H54 (cell line): ENCODE results near the gene ZNF609.

Experiments
- DNase-seq: peaks from one replicate; pipeline ENCODE4 v3.0.0; 2011; ENCODE audit warnings: low spot score, mixed read lengths; ENCODE audit not compliant: insufficient read length
- FAIRE-seq: peaks from 3 replicates; lab custom pipeline; 2011; peaks lifted over from hg19 to GRCh38; lab: Jason Lieb, UNC
- POLR2A ChIP-seq: IDR thresholded peaks from 2 replicates; pipeline ENCODE4 v1.6.1; 2011; ENCODE audit warnings: low read depth, mild to moderate bottlenecking, low read length

Gene ZNF609

DNA sequence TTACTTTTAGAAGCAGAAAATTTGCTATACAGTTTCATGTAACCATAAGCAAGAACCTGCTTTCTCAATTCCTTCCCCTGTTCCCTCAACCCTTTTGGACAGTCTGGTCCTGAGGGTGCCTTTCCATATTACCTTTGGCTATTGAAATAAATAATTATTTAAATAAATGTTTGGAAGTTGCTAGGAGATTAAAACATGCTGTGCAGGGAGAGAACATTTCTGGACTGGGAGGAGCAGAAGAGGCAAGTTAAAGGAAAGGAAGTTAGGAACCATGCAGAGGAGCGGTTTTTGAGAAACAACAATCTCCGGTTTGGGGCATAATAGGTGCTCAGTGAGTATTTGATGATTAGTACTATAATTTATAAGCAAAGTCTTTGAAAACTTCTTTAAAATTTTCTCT, 41.8 kb downstream of the ZNF609 start:
- TF ChIP-seq POLR2A: no peak
- FAIRE-seq: no peak
- DNase-seq: no peak

- TF ChIP-seq POLR2A: no peak
- DNase-seq: no peak
- FAIRE-seq: no peak
Measured at GRCh38 chr15:64502551-64502950, 42.2 kb downstream of the ZNF609 start.

DNA sequence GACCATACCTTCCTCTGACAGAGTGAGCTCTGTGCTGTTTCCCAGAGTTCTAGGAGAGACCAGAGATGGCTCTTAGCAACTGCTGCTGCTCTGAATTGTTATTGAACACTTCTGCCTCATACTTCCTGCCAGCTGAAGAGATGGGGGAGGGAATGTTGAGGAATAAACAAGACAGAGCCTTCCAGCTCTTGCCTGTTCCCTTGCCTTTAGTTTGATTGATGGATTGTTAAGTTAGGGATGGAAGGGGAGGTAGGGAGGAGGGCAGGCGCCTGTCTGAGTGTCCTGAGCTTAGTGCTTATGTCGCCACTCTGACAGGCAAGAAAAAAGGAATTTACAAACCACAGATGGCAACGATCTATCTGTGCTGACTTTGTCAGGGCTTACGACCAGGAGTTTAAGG, 42.8 kb downstream of the ZNF609 start:
- DNase-seq: no peak
- no peak for TF ChIP-seq POLR2A
- FAIRE-seq: no peak

GRCh38 chr15:64503640-64504039, 43.3 kb downstream of the ZNF609 start:
- no peak for DNase-seq
- TF ChIP-seq POLR2A: no peak
- FAIRE-seq: no peak

GRCh38 chr15:64507293-64507802, 47.0 kb downstream of the ZNF609 start:
- FAIRE-seq (no peak), DNase-seq (no peak)
- TF ChIP-seq POLR2A: no peak

DNA sequence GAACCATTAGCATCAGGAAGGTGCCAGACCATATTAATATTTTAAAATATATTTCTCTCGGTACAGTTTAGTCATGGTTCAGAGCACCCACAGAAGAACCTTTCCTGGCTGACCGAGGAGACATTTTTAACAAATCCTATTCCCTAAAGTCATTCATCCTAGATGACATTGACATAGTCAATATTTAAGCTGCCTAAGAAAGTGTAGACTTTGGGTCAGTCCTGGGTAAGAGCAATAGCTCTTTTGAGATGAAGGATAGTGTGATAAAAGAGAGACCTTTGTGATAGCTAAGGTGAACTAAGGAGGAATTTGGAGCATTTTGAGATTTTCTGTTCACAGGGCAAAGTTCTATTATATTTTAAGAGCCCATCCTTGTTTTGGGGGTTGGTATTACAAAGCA, 47.5 kb downstream of the ZNF609 start:
- no peak for TF ChIP-seq POLR2A
- no peak for DNase-seq
- no peak for FAIRE-seq

DNA sequence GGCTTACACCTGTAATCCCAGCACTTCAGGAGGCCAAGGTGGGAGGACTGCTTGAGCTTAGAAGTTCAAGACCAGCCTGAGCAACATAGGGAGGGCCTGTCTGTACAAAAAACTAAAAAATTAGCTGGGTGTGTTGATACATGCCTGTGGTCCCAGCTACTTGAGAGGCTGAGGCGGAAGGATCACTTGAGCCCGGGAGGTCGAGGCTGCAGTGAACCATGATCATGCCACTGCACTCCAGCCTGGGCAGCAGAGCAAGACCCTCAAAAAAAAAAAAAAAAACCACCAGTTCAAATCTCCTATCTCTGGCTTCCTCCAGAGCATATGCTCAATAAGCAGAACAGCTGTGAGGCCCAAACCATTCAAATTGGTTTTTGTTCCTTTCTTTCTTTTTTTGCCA, 53.4 kb downstream of the ZNF609 start:
- no peak for TF ChIP-seq POLR2A
- no peak for FAIRE-seq

GRCh38 chr15:64515196-64515595, 54.8 kb downstream of the ZNF609 start:
- no peak for DNase-seq
- FAIRE-seq: no peak
- TF ChIP-seq POLR2A: no peak

More for the DNA sequence above, 53.4 kb downstream of the ZNF609 start:
- no peak for DNase-seq

- TF ChIP-seq POLR2A: no peak
- FAIRE-seq: no peak
- DNase-seq: no peak
Measured at GRCh38 chr15:64515825-64516224, 55.4 kb downstream of the ZNF609 start.

- FAIRE-seq (no peak), DNase-seq (no peak)
- no peak for TF ChIP-seq POLR2A
Measured at GRCh38 chr15:64519897-64520296, 59.5 kb downstream of the ZNF609 start.

DNA sequence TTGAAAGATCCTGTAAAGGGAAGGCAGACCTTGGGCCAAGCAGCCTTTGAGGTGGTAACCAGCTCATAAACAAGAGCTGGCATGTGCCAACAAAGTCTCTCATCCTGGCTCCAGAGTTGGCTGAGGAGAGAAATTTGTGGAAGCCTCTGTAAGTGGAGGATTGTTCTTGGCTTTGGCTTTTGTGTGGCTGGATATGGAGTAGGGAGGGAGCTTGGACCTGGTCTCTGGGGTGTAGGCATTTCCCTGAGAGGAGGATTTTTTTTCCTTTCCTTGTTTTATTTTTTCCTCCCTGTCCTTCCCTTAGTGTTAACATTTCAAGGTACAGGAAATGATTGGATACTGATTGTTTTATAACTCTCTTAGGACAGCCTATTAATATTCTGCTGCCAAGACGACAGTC, 60.8 kb downstream of the ZNF609 start:
- DNase-seq (no peak), FAIRE-seq (no peak)
- no peak for TF ChIP-seq POLR2A

- TF ChIP-seq POLR2A: no peak
- no peak for FAIRE-seq
- no peak for DNase-seq
Measured at GRCh38 chr15:64521726-64522164, 61.4 kb downstream of the ZNF609 start.

DNA sequence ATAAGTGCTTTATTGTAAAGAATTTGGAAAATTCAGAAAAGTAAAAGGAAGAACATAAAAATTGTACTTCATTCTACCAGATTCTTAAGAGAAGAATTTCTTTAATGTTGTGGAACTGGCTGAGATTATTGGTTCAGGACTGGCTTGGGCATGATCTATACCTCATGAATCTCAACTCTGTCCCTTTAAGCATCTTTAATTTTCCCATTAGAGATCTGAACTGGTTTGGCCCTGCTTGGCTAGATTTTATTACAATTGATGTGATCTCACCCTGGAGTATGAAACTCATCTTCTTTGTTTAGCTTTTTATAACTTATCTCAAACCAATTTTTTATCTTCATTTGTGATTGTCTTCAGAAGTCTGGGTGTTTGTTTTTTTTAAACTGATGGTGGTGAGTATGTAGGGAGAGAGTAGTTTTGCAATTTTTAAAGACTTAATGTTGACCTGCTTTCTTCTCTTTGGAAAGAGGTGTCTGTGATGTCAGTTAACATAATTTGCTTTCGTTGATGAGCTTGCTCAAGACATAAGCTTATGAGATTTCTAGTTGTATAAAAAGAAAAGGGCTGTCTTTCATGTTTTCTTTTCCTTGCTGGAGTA, 61.9 kb downstream of the ZNF609 start:
- no peak for TF ChIP-seq POLR2A
- FAIRE-seq (no peak), DNase-seq (no peak)

- no peak for DNase-seq
- no peak for TF ChIP-seq POLR2A
- FAIRE-seq: no peak
Measured at GRCh38 chr15:64523240-64523639, 62.9 kb downstream of the ZNF609 start.

- TF ChIP-seq POLR2A: no peak
- FAIRE-seq (no peak), DNase-seq (no peak)
Measured at GRCh38 chr15:64524778-64525177, 64.4 kb downstream of the ZNF609 start.
